DMS53 treated with DMSO at 0.1 percent for 48 hours (cell line): ENCODE results near the gene MRPL27.
A peak's percentile ranks its signal among the peaks of the same experiment; 100 is the strongest.

Source experiments
- DNase-seq: peaks from one replicate; lab custom pipeline; 2025; ENCODE audit not compliant: unreplicated experiment; lab: John Stamatoyannopoulos, UW

Gene MRPL27

DNA sequence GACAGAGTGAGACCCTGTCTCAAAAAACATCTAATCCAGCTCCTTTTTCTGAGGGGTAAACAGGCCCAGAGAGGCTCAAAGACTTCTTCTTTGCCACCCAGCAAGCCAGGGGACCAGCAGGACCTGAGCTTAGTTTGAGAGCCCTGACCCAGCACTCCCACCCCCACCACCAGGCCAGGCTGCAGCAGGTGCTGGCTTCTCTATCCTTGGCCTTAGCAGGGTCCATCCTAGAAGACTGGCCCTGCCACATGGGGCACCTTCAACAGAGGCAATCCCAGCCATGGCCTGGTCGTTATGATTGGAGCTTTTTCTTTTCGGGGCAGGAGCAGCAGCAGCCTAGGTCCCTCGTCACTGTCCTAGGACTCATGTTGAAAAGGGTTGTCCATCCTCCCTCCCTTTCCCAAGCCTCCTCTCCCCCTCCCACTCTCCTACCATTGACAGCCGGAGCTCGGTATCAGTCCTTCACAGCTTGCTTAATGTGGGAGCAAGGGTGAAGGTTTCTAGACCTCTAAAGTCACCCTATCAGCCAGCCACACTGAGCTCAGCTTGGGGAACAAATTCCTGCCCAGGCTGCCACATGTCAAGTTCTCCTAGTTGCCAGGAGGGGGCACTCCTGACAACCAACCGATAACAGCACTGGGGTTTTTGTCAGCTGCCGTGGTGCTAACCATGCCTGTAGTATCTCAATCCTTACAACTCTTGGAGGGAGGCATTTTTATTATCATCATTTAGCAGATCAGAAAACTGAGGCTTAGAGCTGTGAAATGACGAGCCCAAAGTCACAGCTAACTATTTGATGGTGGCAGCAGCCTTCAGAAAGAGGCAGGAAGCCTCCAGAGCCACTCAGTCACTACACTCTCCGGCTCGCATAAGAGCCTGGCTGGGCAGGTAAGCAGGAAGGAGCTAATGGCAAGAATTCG is 11.2 kb downstream of the MRPL27 start:
- peak; percentile 76 for DNase-seq

- no peak for DNase-seq
Measured at GRCh38 chr17:50360486-50361115, 12.4 kb downstream of the MRPL27 start.

- no peak for DNase-seq
Measured at GRCh38 chr17:50359998-50360461, 13.0 kb downstream of the MRPL27 start.

- DNase-seq: no peak
Measured at GRCh38 chr17:50359005-50359699, 13.8 kb downstream of the MRPL27 start.

DNA sequence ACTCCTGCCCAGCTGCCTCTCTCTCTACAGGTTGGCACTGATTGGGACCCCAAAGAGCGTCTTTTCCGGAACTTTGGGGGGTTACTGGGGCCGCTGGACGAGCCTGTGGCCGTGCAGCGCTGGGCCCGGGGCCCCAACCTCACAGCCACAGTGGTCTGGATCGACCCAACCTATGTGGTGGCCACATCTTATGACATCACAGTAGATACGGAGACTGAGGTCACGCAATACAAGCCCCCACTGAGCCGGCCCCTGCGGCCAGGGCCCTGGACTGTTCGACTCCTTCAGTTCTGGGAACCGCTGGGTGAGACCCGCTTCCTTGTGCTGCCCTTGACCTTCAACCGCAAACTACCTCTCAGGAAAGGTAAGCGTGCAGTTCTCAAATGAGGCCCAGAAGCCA is 14.8 kb downstream of the MRPL27 start:
- no peak for DNase-seq

GRCh38 chr17:50356892-50357510 is 16.0 kb downstream of the MRPL27 start:
- no peak for DNase-seq

DNA sequence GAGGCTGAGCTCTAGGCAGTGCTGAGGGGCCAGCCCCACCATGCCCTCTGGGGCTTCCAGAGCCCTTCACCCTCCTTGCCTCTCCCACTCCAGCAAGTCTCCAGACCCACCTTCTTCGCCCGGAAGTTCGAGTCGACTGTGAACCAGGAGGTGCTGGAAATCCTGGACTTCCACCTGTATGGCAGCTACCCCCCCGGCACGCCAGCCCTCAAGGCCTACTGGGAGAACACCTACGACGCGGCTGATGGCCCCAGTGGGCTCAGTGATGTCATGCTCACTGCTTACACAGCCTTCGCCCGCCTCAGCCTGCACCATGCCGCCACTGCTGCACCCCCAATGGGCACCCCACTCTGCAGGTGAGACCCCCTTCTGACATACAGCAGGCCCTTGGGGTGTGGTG is 16.6 kb downstream of the MRPL27 start:
- DNase-seq: no peak

DNA sequence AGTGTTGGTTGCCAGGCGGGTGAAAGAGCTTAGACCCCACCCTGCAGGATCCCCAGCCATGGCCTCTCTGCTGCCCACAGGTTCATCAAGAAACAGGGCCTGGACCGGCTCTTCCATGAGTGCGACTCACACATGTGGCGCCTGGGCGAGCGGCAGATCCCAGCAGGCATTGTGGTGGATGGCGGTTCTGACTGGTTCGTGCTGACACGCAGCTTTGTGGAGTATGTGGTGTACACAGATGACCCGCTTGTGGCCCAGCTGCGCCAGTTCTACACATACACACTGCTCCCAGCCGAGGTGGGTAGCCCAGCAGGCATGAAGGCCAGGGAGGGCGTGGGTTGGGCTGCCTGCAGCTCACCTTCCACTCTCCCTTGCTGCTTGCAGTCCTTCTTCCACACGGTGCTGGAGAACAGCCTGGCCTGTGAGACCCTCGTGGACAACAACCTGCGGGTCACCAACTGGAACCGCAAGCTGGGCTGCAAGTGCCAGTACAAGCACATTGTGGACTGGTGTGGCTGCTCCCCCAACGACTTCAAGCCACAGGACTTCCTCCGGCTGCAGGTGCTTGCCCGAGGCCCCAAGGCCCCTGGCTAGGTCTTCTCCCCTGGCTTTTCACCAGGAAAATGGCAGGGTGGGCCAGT is 17.2 kb downstream of the MRPL27 start:
- DNase-seq: no peak

DNA sequence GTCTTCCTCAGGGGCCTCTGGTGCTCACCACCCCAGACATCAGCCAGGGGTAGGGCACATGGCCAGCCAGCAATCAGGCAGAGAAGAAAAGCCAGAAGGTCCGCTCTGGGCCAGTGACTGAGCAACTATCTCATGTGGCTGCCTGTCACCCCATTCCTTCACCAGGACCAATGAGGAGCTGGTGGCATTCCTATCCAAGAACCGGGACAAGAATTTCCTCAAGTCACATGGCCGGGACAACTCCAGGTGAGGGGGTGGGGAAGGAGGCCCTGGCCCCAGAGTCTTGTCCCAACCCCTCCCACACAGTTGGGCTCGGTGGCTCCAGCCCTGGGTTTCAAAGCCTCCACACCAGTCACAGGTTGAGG is 17.7 kb downstream of the MRPL27 start:
- no peak for DNase-seq

GRCh38 chr17:50354776-50355175 is 18.2 kb downstream of the MRPL27 start:
- no peak for DNase-seq

DNA sequence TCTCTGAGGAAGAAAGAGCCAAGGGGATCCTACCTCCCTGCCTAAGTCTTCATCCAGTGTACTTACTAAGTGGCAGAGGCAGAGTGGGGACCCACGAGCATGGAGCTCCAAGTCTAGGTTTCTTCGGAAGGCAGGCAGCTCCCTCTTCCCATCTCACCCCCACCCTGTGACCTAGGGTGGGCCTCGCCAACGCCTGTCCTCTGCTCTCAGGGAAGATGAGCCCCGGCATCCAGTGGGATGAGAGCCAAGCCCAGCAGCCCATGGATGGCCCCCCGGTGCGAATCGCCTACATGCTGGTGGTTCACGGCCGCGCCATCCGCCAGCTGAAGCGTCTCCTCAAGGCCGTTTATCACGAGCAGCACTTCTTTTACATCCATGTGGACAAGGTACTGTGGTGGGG is 18.8 kb downstream of the MRPL27 start:
- no peak for DNase-seq

DNA sequence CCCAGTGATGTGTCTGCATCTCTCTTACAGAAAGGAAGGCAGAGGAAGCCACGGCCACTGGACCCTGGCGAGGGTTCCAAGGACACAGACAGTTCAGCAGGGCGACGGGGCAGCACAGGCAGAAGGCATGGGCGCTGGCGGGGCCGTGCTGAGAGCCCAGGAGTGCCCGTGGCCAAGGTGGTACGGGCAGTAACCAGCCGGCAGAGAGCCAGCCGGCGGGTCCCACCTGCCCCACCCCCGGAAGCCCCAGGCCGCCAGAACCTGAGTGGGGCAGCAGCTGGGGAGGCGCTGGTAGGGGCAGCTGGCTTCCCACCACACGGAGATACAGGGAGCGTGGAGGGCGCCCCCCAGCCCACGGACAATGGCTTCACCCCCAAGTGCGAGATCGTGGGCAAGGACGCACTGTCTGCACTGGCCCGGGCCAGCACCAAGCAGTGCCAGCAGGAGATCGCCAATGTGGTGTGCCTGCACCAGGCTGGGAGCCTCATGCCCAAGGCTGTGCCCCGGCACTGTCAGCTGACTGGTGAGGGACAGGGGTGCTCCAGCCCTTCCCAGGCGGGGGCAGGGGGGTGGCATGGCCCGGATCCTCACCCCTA is 19.3 kb downstream of the MRPL27 start:
- DNase-seq: no peak

DNA sequence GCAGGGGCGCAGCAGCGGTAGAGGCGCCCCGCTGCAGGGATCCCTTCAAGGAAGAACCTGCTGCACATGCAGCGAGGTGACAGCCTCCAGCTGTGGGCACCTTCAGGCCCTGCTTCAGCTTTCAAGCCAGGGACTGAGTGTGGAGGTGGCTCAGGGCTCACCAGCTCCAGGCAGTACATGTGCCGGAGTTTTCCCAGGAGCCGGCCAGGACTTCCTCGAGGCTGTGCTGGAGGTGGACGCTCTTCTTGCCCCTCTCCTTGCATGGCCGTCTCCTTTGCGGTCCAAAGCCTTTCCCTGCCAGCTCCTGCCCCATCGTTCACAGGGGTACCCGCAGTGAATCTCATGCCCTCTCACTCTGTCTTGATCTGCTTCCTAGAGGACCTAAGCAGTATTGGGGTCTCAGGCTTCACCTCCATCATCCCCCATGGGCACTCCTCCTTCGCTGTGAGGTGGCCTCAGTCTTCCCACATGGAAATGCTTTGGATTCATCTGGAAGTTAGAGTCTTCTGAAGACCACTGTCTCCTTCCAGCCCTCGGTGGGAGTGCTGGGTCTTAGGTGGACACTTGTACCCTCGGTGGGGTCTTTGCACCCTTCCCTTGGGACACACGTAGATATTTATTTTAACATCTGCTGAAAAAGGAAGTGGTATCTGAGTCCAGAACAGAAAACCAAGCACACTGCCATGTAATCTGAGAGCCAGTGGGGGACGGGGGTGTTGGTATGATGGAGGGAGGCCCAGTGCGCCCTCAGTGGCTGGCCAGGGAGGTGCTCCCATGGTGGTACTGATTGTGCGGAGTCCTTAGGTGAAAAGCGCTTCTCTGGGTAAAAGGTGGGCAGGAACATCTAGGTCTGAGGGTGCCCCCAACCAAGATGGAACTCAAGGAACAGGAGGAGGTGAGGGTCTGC is 20.0 kb downstream of the MRPL27 start:
- no peak for DNase-seq

- DNase-seq: no peak
Measured at GRCh38 chr17:50352072-50352692, 20.8 kb downstream of the MRPL27 start.

DNA sequence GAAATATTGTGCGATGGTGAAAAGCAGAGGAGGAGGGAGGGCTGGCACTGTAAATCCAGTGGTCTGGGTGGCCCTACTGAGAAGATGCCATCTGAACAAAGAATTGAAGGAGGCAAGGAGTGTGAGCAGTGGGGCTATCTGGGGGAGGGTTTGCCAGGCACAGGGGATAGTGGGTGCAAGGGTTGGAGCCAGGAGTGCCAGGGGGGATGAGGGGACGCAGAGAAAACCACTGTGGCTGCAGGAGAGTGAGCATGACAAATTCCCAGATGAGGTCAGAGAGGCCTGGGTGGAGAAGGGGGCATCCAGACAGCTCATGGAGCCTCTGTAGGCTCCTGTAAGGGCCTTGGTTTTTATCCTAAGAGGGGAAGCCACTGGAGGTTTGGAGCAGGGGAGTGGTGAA is 22.3 kb downstream of the MRPL27 start:
- no peak for DNase-seq

- no peak for DNase-seq
Measured at GRCh38 chr17:50349243-50349600, 23.8 kb downstream of the MRPL27 start.

- DNase-seq: no peak
Measured at GRCh38 chr17:50348522-50349242, 24.3 kb downstream of the MRPL27 start.

DNA sequence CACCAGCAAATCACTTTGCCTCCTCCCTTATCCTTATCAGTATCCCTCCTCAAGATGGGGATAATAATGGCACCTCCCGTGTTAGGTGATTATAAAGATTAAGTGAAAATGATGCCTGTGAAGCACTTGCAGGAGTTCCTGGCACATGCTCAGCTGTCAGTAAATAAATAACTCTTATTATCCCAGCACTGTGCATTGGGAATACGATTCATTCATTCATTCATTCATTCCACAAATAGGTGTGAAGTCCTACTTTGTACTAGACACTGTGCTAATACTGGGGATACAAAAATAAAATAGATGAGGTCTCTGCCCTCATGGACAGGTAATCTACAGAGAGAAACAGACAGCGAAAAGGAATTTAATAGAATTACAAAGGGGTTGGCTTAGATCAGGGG is 25.1 kb downstream of the MRPL27 start:
- DNase-seq: no peak
